ENCODE measurements around the gene CDK5. TPM values are rescaled to one million over a fixed set of nuclear protein-coding genes. Genes with fewer than 3 reads are reported as not detected.

CDK5 gene
- 13.7 TPM for total RNA-seq
- long read RNA-seq, transcript CDK5-204 (12 exons, 1,758 nt), result major isoform, 7 of 9 reads
- long read RNA-seq, partial matches to known transcripts, result 1 of 9 reads
- long read RNA-seq, other reads (novel, unspliced or antisense), result 1 of 9 reads

DNA sequence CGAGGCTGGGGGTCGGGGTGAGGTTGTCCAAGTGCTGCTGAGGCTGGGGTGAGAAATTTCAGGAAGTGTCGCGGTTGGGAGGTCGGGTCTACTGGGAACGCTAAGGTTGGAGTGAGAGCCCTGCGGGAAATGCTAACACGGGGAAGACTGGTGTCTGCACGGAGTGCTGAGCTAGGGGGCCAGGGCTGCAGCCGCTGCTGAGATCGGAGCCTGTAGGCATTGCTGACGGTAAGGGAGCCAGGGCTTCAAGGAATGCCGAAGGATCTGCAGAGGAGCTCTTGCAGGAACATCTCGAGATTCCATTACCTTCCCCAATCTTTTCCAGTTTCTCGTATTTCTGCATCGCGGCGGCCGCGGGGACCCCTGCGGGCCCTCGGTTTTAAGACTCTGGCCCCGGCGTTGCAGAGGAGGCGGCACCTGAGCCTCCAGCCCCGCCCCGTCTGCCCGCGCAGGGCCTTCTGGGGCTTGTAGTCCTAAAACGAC is at the start of gene CDK5:
CDK5 (minus strand) TSS at position 392 of the 483 bp plus-strand sequence; CDS start at position 343, 49 bp downstream.
- Histone ChIP-seq H3K27ac (peak within 1 kb of the TSS; percentile 97), H3K9me3 (no peaks in the 10 kb centered on the region), H3K36me3 (peaks cover 9% of the 10 kb centered on the region), H3K4me3 (peak within 1 kb of the TSS; percentile 72), H3K4me1 (peaks cover 48% of the 10 kb centered on the region), H3K27me3 (ENCODE audit: low read depth) (no peaks in the 10 kb centered on the region)
- TF ChIP-seq, protein P1, sequence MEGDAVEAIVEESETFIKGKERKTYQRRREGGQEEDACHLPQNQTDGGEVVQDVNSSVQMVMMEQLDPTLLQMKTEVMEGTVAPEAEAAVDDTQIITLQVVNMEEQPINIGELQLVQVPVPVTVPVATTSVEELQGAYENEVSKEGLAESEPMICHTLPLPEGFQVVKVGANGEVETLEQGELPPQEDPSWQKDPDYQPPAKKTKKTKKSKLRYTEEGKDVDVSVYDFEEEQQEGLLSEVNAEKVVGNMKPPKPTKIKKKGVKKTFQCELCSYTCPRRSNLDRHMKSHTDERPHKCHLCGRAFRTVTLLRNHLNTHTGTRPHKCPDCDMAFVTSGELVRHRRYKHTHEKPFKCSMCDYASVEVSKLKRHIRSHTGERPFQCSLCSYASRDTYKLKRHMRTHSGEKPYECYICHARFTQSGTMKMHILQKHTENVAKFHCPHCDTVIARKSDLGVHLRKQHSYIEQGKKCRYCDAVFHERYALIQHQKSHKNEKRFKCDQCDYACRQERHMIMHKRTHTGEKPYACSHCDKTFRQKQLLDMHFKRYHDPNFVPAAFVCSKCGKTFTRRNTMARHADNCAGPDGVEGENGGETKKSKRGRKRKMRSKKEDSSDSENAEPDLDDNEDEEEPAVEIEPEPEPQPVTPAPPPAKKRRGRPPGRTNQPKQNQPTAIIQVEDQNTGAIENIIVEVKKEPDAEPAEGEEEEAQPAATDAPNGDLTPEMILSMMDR (IDR thresholded peaks at IDR 0.05), result no peak
- intact Hi-C loops (cut with DNase I), result no loop called here
- ATAC-seq (no peak), DNase-seq (peak; percentile 66)

- Histone ChIP-seq H3K4me3 (no peak overlapping the region), H3K4me1 (peaks cover 26% of the 10 kb centered on the region), H3K27ac (no peak overlapping the region), H3K27me3 (ENCODE audit: low read depth) (no peaks in the 10 kb centered on the region), H3K9me3 (no peaks in the 10 kb centered on the region), H3K36me3 (peaks cover 12% of the 10 kb centered on the region)
- TF ChIP-seq, protein P1 (IDR thresholded peaks at IDR 0.05), result no peak
- ATAC-seq (no peak), DNase-seq (no peak)
- intact Hi-C loops (cut with DNase I), result no loop called here
These were observed 46.9 kb upstream of the CDK5 start for GRCh38 chr7:151104411-151105235.

- TF ChIP-seq, protein P1 (IDR thresholded peaks at IDR 0.05), result no peak
- peaks cover 12% of the 10 kb centered on the region for H3K36me3 ChIP-seq
- ATAC-seq, result no peak
- H3K4me3 ChIP-seq, result no peak overlapping the region
- peaks cover 25% of the 10 kb centered on the region for H3K4me1 ChIP-seq
- H3K27ac ChIP-seq, result no peak overlapping the region
- DNase-seq, result no peak
- intact Hi-C loops (cut with DNase I), result no loop called here
- no peaks in the 10 kb centered on the region for H3K9me3 ChIP-seq
- H3K27me3 ChIP-seq (ENCODE audit: low read depth), result no peaks in the 10 kb centered on the region
These were observed 46.3 kb upstream of the CDK5 start for GRCh38 chr7:151103973-151104372.

GRCh38 chr7:151102991-151103390 is 45.3 kb upstream of the CDK5 start:
- DNase-seq, result no peak
- H3K27me3 ChIP-seq (ENCODE audit: low read depth), result no peaks in the 10 kb centered on the region
- no peak overlapping the region for H3K27ac ChIP-seq
- TF ChIP-seq, protein P1 (IDR thresholded peaks at IDR 0.05), result no peak
- ATAC-seq, result no peak
- H3K9me3 ChIP-seq, result no peaks in the 10 kb centered on the region
- peaks cover 12% of the 10 kb centered on the region for H3K36me3 ChIP-seq
- no peak overlapping the region for H3K4me3 ChIP-seq
- intact Hi-C loops (cut with DNase I), result no loop called here
- peaks cover 25% of the 10 kb centered on the region for H3K4me1 ChIP-seq

DNA sequence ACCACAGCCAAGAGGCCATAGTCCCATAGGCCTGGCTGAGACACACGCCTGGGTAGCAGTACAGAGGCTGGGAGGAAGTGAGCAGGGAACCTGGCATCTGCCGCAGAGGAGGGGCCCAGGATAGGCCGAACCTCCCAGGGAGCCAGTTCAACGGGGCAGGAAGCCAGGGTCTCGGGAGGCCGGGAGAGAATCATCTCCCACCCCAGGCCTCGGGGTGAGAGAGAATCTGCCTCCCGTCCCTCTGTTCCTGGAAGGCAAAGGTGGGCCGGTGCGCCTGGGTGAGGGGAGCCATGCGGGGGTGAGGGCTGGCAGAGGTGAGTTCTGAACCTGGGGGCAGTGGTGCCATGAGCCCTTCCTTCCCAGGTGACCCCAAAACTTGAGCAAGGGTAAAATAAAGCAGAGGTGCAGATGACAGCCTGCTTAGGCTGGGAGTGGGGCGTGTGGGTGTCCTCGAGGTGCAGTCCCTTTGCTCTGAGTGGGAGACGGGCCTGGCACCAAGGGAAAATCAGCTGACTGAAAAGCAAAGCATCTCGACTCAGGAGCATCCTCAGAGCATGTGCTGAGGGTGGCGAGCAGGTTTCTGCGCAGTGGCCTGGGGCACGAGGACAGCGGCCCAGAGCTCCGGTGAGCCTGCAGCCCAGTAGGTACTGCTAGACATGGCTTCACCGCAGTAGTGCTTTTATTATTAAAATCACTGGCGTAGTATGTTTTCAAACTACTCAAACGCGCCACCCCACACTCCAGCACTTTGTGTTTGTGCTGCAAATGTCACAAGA is 44.1 kb upstream of the CDK5 start:
- H3K36me3 ChIP-seq, result peaks cover 17% of the 10 kb centered on the region
- TF ChIP-seq, protein P1 (IDR thresholded peaks at IDR 0.05), result no peak
- no peak for ATAC-seq
- no peaks in the 10 kb centered on the region for H3K27me3 ChIP-seq (ENCODE audit: low read depth)
- intact Hi-C loops (cut with DNase I), result no loop called here
- peaks cover 25% of the 10 kb centered on the region for H3K4me1 ChIP-seq
- H3K27ac ChIP-seq, result no peak overlapping the region
- DNase-seq, result no peak
- no peak overlapping the region for H3K4me3 ChIP-seq
- H3K9me3 ChIP-seq, result no peaks in the 10 kb centered on the region

All from lower lobe of right lung (tissue), 2 donors.